Astrocyte (in vitro differentiated cells and primary cell): ENCODE results near the gene LITAF. TPM values are rescaled to one million over a fixed set of nuclear protein-coding genes. Genes with fewer than 3 reads are reported as not detected.

Experiments
- DNase-seq: peaks from one replicate; pipeline ENCODE4 v3.0.0-alpha.2; 2010; ENCODE audit warnings: low read depth
- FAIRE-seq: peaks from 2 replicates; lab custom pipeline; 2011; peaks lifted over from hg19 to GRCh38; lab: Jason Lieb, UNC
- H2AFZ ChIP-seq: 2 replicates; pipeline ENCODE4 v1.6.0; 2012; ENCODE audit warnings: low read depth, low read length, inconsistent platforms
- H3K27ac ChIP-seq: 2 replicates; pipeline ENCODE4 v1.5.1; 2011; ENCODE audit warnings: low read depth, low read length, inconsistent platforms
- H3K27me3 ChIP-seq: 2 replicates; pipeline ENCODE4 v1.6.0; 2011; ENCODE audit warnings: low read length, inconsistent platforms; ENCODE audit not compliant: insufficient read depth
- H3K36me3 ChIP-seq: 2 replicates; pipeline ENCODE4 v1.5.1; 2011; ENCODE audit warnings: low read length, inconsistent platforms; ENCODE audit not compliant: insufficient read depth
- H3K4me1 ChIP-seq: 2 replicates; pipeline ENCODE4 v1.5.1; 2011; ENCODE audit warnings: low read length, inconsistent platforms; ENCODE audit not compliant: insufficient read depth
- H3K4me2 ChIP-seq: 2 replicates; pipeline ENCODE4 v1.6.0; 2012; ENCODE audit warnings: low read length, inconsistent platforms
- H3K4me3 ChIP-seq: 2 replicates; pipeline ENCODE4 v1.5.1; 2011; ENCODE audit warnings: low read depth, mild to moderate bottlenecking, low read length, inconsistent platforms; ENCODE audit not compliant: insufficient read depth
- H3K79me2 ChIP-seq: 2 replicates; pipeline ENCODE4 v1.6.0; 2012; ENCODE audit warnings: mild to moderate bottlenecking, low read length, inconsistent platforms; ENCODE audit not compliant: insufficient read depth
- H3K9ac ChIP-seq: 2 replicates; pipeline ENCODE4 v1.6.0; 2012; ENCODE audit warnings: mild to moderate bottlenecking, low read length, inconsistent platforms
- H3K9me3 ChIP-seq: 2 replicates; pipeline ENCODE4 v1.5.1; 2012; ENCODE audit warnings: low read depth, mild to moderate bottlenecking, low read length, inconsistent platforms; ENCODE audit not compliant: insufficient read depth
- H4K20me1 ChIP-seq: 2 replicates; pipeline ENCODE4 v1.6.0; 2012; ENCODE audit warnings: low read length, inconsistent platforms; ENCODE audit not compliant: insufficient read depth
- H3K27ac Mint-ChIP-seq: one replicate; pipeline ENCODE4 v1.8.0; 2021; ENCODE audit warnings: mild to moderate bottlenecking, mixed read lengths; ENCODE audit not compliant: unreplicated experiment
- H3K27me3 Mint-ChIP-seq: one replicate; pipeline ENCODE4 v1.8.0; 2021; ENCODE audit warnings: low read depth, mixed read lengths; ENCODE audit not compliant: unreplicated experiment
- H3K36me3 Mint-ChIP-seq: one replicate; pipeline ENCODE4 v1.8.0; 2021; ENCODE audit warnings: low read depth, mixed read lengths; ENCODE audit not compliant: unreplicated experiment
- H3K4me1 Mint-ChIP-seq: one replicate; pipeline ENCODE4 v1.8.0; 2021; ENCODE audit warnings: low read depth, mixed read lengths; ENCODE audit not compliant: unreplicated experiment
- H3K4me3 Mint-ChIP-seq: one replicate; pipeline ENCODE4 v1.8.0; 2021; ENCODE audit warnings: mild to moderate bottlenecking, moderate library complexity, mixed read lengths; ENCODE audit not compliant: unreplicated experiment
- H3K9me3 Mint-ChIP-seq: one replicate; pipeline ENCODE4 v1.8.0; 2021; ENCODE audit warnings: mild to moderate bottlenecking, mixed read lengths; ENCODE audit not compliant: unreplicated experiment
- CTCF ChIP-seq: IDR thresholded peaks from 2 replicates; pipeline ENCODE4 v1.5.1; 2011; ENCODE audit warnings: low read depth, mild to moderate bottlenecking, inconsistent platforms, low read length, moderate library complexity; ENCODE audit not compliant: insufficient read depth
- EZH2 ChIP-seq: IDR thresholded peaks from 2 replicates; pipeline ENCODE4 v1.6.1; 2012; ENCODE audit warnings: mild to moderate bottlenecking, low read length, inconsistent platforms; ENCODE audit not compliant: insufficient read depth
- total RNA-seq: library from RNA; stranded (reverse); gene quantifications from 2 replicates; pipeline ENCODE4 v1.2.1, GENCODE V29; 2021

Gene LITAF
- total RNA-seq, 1 donor from 2014 or later, result 113 TPM

GRCh38 chr16:11562411-11562810, 24.3 kb downstream of the LITAF start:
- Histone ChIP-seq H3K27me3 (no peaks in the 10 kb centered on the region), H3K36me3 (no peaks in the 10 kb centered on the region), H3K4me3 (no peak overlapping the region), H2AFZ (no peak overlapping the region), H4K20me1 (peaks cover 56% of the 10 kb centered on the region), H3K4me2 (no peak overlapping the region), H3K4me1 (no peaks in the 10 kb centered on the region), H3K9ac (no peak overlapping the region), H3K9me3 (no peaks in the 10 kb centered on the region), H3K79me2 (peaks cover 31% of the 10 kb centered on the region), H3K27ac (no peak overlapping the region)
- Mint-ChIP-seq H3K4me3 (no peak overlapping the region), H3K27me3 (no peaks in the 10 kb centered on the region), H3K27ac (peak overlapping the region; percentile 34), H3K9me3 (no peaks in the 10 kb centered on the region), H3K4me1 (peaks cover 18% of the 10 kb centered on the region), H3K36me3 (peaks cover 24% of the 10 kb centered on the region)
- DNase-seq (no peak), FAIRE-seq (no peak)
- TF ChIP-seq CTCF, result no peak
- TF ChIP-seq EZH2, result no peak

DNA sequence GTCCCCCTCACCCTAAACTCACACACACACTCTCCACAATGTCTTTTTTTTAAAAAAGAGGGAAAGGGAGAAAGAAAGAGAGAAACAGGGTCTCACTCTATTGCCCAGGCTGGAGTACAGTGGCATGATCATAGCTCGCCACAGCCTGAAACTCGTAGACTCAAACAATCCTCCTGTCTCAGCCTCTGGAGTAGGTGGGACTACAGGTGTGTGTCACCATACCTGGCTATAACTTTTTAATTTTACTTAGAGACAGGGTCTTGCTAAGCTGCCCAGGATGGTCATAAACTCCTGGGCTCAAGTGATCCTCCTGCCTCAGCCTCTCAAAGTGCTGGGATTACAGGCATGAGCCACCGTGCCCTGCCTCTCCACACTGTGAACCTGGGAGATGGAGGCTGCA, 24.9 kb downstream of the LITAF start:
- no peaks in the 10 kb centered on the region for H3K27me3 Mint-ChIP-seq
- Histone ChIP-seq H3K4me2 (no peak overlapping the region), H3K4me1 (no peaks in the 10 kb centered on the region), H3K36me3 (no peaks in the 10 kb centered on the region), H3K4me3 (no peak overlapping the region), H3K79me2 (peaks cover 31% of the 10 kb centered on the region), H2AFZ (no peak overlapping the region), H3K9ac (no peak overlapping the region), H3K27me3 (no peaks in the 10 kb centered on the region), H4K20me1 (peaks cover 57% of the 10 kb centered on the region), H3K9me3 (no peaks in the 10 kb centered on the region), H3K27ac (no peak overlapping the region)
- H3K9me3 Mint-ChIP-seq, result no peaks in the 10 kb centered on the region
- peaks cover 18% of the 10 kb centered on the region for H3K4me1 Mint-ChIP-seq
- peaks cover 22% of the 10 kb centered on the region for H3K36me3 Mint-ChIP-seq
- TF ChIP-seq EZH2 (no peak), CTCF (no peak)
- FAIRE-seq, result no peak
- peak overlapping the region; percentile 40 for H3K4me3 Mint-ChIP-seq
- H3K27ac Mint-ChIP-seq, result no peak overlapping the region
- no peak for DNase-seq

DNA sequence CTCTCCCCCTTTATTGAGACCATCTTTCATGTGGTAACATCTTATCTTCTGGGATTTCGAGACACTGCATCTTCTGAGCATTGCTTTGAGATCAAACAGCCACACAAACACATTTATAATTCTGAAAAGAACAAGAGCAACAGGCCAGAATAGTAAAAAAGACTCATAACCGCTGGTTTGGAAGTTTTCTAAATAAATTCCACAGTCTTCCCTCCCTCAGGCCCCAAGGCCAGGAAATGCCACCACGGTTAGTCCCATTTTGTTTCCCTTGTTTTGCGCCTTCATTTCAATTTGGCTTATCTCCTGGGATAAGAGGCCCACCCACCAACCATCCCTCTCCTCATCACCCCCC, 25.3 kb downstream of the LITAF start:
- Mint-ChIP-seq H3K36me3 (peaks cover 22% of the 10 kb centered on the region), H3K9me3 (peaks cover under 1% of the 10 kb centered on the region), H3K4me1 (peaks cover 18% of the 10 kb centered on the region), H3K27ac (no peak overlapping the region), H3K27me3 (no peaks in the 10 kb centered on the region), H3K4me3 (peak overlapping the region; percentile 40)
- H3K9me3 ChIP-seq, result no peaks in the 10 kb centered on the region
- H3K27me3 ChIP-seq, result no peaks in the 10 kb centered on the region
- peaks cover 31% of the 10 kb centered on the region for H3K79me2 ChIP-seq
- FAIRE-seq (no peak), DNase-seq (no peak)
- no peak overlapping the region for H3K9ac ChIP-seq
- H4K20me1 ChIP-seq, result peaks cover 53% of the 10 kb centered on the region
- H3K4me3 ChIP-seq, result no peak overlapping the region
- H3K4me1 ChIP-seq, result no peaks in the 10 kb centered on the region
- H3K36me3 ChIP-seq, result no peaks in the 10 kb centered on the region
- H3K27ac ChIP-seq, result no peak overlapping the region
- no peak for TF ChIP-seq CTCF
- no peak for TF ChIP-seq EZH2
- no peak overlapping the region for H3K4me2 ChIP-seq
- H2AFZ ChIP-seq, result no peak overlapping the region
